HG02610 (cell line): Measurements from ENCODE around the gene MC5R.
"Not testable (repeated sequence)": the region's sequence is repeated elsewhere in the genome, so short reads cannot be mapped to it uniquely, and the experiment has no call there.

Source experiments
- ATAC-seq: cut with Tn5 transposase; IDR thresholded peaks from one replicate; pipeline ENCODE4 v1.9.1; 2021; ENCODE audit warnings: mild to moderate bottlenecking, moderate library complexity; ENCODE audit not compliant: unreplicated experiment

The MC5R gene

GRCh38 chr18:13836559-13836958 lies 12.6 kb downstream of the MC5R start:
- no peak for ATAC-seq

GRCh38 chr18:13849791-13850190 lies 25.8 kb downstream of the MC5R start:
- no peak for ATAC-seq

- not testable (repeated sequence) for ATAC-seq
These were observed 38.9 kb downstream of the MC5R start for GRCh38 chr18:13862898-13863297.

GRCh38 chr18:13868501-13869271 lies 44.7 kb downstream of the MC5R start:
- no peak for ATAC-seq

GRCh38 chr18:13871701-13872100 lies 47.8 kb downstream of the MC5R start:
- no peak for ATAC-seq

GRCh38 chr18:13872373-13872772 lies 48.4 kb downstream of the MC5R start:
- no peak for ATAC-seq

GRCh38 chr18:13872932-13873331 lies 49.0 kb downstream of the MC5R start:
- ATAC-seq: no peak

GRCh38 chr18:13874558-13874957 lies 50.6 kb downstream of the MC5R start:
- ATAC-seq: no peak
